Osteoblast (primary cell): ENCODE data around the gene TTC1. TPM values are rescaled to one million over a fixed set of nuclear protein-coding genes. Genes with fewer than 3 reads are reported as not detected.

Experiments used
- DNase-seq: peaks from one replicate; pipeline ENCODE4 v3.0.0; 2011; ENCODE audit warnings: low spot score, mixed read lengths; ENCODE audit not compliant: insufficient read length; ENCODE audit errors: missing footprints
- H2AFZ ChIP-seq: 2 replicates; pipeline ENCODE4 v1.6.0; 2011; ENCODE audit warnings: mild to moderate bottlenecking, low read length
- H3K27ac ChIP-seq: 2 replicates; pipeline ENCODE4 v1.5.1; 2011; ENCODE audit warnings: mild to moderate bottlenecking, low read depth, low read length, moderate library complexity
- H3K27me3 ChIP-seq: 2 replicates; pipeline ENCODE4 v1.6.0; 2012; ENCODE audit warnings: mild to moderate bottlenecking, control low read depth, inconsistent platforms, low read length, moderate library complexity; ENCODE audit not compliant: insufficient read depth
- H3K36me3 ChIP-seq: 2 replicates; pipeline ENCODE4 v1.5.1; 2011; ENCODE audit warnings: mild to moderate bottlenecking, low read length, control low read depth, moderate library complexity; ENCODE audit not compliant: insufficient read depth
- H3K4me1 ChIP-seq: 2 replicates; pipeline ENCODE4 v1.5.1; 2011; ENCODE audit warnings: mild to moderate bottlenecking, low read length, control low read depth, moderate library complexity; ENCODE audit not compliant: insufficient read depth
- H3K4me2 ChIP-seq: 2 replicates; pipeline ENCODE4 v1.6.0; 2011; ENCODE audit warnings: mild to moderate bottlenecking, low read length; ENCODE audit not compliant: insufficient read depth
- H3K4me3 ChIP-seq: fragments of 200-600 bp; sonication (generic); 3 replicates; pipeline ENCODE4 v1.5.1; 2012; ENCODE audit warnings: mild to moderate bottlenecking, low read length, inconsistent platforms; ENCODE audit not compliant: insufficient read depth
- H3K79me2 ChIP-seq: 2 replicates; pipeline ENCODE4 v1.6.0; 2012; ENCODE audit warnings: mild to moderate bottlenecking, low read length, control low read depth, inconsistent platforms; ENCODE audit not compliant: insufficient read depth
- H3K9me3 ChIP-seq: 2 replicates; pipeline ENCODE4 v1.5.1; 2011; ENCODE audit warnings: low read depth, low read length, control low read depth
- H4K20me1 ChIP-seq: 2 replicates; pipeline ENCODE4 v1.6.0; 2012; ENCODE audit warnings: mild to moderate bottlenecking, low read length, control low read depth; ENCODE audit not compliant: insufficient read depth
- total RNA-seq: library from RNA; depleted of rRNA; stranded (reverse); fragments of >200 nt; gene quantifications from 2 replicates; pipeline ENCODE4 v1.2.3, GENCODE V29; 2012
- TF ChIP-seq, protein P1 (sequence below): IDR thresholded peaks from 2 replicates; pipeline ENCODE4 v1.5.1; 2011; ENCODE audit warnings: mild to moderate bottlenecking, low read depth, low read length, moderate library complexity; ENCODE audit errors: extremely low read depth

Gene TTC1
- total RNA-seq, 1 donor = 49.9 TPM

DNA sequence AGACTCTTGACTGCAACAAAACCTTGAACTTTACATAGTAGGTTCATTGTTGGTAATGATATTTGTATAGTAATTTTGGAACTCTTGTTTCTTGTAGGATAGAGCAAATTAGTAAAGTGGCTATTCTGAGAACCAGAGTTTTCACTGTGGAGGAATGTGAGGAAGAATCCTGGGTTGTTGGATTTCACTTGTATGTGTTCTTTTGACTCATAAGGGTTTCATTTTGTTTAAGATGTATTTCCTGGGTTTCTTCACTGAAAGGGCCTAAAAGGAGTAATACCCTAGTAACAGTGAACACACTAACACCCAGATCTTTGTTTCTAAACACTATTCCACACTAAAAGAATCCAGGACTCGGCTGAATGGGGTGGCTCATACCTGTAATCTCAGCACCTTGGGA lies 20.1 kb downstream of the TTC1 start:
- no peak for DNase-seq
- TF ChIP-seq, protein P1, sequence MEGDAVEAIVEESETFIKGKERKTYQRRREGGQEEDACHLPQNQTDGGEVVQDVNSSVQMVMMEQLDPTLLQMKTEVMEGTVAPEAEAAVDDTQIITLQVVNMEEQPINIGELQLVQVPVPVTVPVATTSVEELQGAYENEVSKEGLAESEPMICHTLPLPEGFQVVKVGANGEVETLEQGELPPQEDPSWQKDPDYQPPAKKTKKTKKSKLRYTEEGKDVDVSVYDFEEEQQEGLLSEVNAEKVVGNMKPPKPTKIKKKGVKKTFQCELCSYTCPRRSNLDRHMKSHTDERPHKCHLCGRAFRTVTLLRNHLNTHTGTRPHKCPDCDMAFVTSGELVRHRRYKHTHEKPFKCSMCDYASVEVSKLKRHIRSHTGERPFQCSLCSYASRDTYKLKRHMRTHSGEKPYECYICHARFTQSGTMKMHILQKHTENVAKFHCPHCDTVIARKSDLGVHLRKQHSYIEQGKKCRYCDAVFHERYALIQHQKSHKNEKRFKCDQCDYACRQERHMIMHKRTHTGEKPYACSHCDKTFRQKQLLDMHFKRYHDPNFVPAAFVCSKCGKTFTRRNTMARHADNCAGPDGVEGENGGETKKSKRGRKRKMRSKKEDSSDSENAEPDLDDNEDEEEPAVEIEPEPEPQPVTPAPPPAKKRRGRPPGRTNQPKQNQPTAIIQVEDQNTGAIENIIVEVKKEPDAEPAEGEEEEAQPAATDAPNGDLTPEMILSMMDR = no peak
- Histone ChIP-seq H3K27me3 (no peaks in the 10 kb centered on the region), H3K27ac (no peak overlapping the region), H3K4me2 (no peak overlapping the region), H2AFZ (no peak overlapping the region), H4K20me1 (peaks cover under 1% of the 10 kb centered on the region), H3K4me3 (no peak overlapping the region), H3K36me3 (peaks cover 13% of the 10 kb centered on the region), H3K79me2 (peaks cover 51% of the 10 kb centered on the region), H3K4me1 (no peaks in the 10 kb centered on the region), H3K9me3 (no peaks in the 10 kb centered on the region)

DNA sequence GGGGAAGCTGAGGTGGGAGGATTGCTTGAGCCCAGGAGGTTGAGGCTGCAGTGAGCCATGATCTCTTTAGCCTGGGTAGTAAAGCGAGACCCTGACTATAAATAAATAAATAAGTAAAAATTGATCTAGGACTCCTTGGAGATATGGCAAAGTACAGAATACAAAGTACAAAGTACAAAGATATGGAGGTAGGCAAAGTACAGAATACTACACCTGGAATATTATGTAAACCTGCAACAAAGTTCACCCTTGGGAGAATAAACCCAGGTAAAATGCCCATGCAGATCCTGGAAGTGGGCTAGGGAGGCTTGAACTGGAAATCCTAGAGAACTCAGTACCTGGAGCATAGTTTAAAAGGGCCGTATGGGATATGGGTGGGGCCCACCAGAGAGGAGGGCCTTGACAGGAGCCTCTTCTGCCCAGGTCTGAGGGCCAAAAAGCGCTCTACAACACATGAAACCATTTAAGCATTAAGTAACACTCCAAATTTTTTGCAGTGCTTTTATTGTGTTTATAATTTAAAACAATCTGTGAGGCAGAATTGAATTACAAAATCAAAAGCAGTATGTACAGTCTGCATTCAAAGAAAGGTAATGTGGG lies 20.7 kb downstream of the TTC1 start:
- no peak overlapping the region for H3K4me2 ChIP-seq
- no peak overlapping the region for H3K4me3 ChIP-seq
- no peak overlapping the region for H3K27ac ChIP-seq
- no peak overlapping the region for H2AFZ ChIP-seq
- TF ChIP-seq, protein P1 = no peak
- no peaks in the 10 kb centered on the region for H3K4me1 ChIP-seq
- H3K79me2 ChIP-seq = peaks cover 46% of the 10 kb centered on the region
- no peaks in the 10 kb centered on the region for H4K20me1 ChIP-seq
- no peaks in the 10 kb centered on the region for H3K27me3 ChIP-seq
- H3K9me3 ChIP-seq = no peaks in the 10 kb centered on the region
- DNase-seq = no peak
- peaks cover 13% of the 10 kb centered on the region for H3K36me3 ChIP-seq

DNA sequence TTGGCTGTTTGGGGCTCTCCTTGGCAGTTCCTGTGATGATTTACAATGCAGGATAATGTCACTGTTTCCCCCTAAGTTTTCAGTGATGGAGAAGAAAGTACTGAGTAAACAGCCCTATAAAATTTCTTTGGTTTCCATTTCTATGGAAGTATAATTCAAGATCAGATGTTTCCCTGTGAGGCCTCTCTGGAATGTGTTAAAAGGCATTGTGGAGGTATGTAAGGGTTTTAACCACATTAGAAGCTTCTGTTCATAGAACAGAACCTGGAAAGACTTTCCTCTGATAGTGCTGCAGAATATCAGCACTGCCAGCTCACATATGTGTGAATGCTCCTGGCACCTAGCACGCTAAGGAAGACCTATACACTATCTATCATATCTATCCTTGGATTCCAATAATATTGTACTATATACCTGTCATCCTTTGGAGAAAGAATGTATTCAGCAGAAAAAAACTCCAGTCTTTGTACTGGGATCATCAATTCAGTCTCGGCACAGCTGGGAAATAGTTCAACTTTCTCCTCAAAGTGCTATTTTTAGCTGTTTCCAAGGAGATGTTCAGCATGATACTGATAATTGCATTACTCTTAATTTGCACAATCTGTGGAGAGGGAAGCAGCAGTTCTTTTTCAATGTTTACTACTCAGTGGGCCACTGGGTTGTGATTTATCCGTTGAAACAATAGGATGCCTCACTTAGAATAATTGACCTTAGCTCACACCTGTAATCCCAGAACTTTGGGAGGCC lies 21.9 kb downstream of the TTC1 start:
- no peak for DNase-seq
- Histone ChIP-seq H3K4me2 (no peak overlapping the region), H3K36me3 (peaks cover 17% of the 10 kb centered on the region), H2AFZ (no peak overlapping the region), H3K27me3 (no peaks in the 10 kb centered on the region), H3K27ac (no peak overlapping the region), H3K9me3 (no peaks in the 10 kb centered on the region), H3K79me2 (peaks cover 39% of the 10 kb centered on the region), H4K20me1 (no peaks in the 10 kb centered on the region), H3K4me3 (no peak overlapping the region), H3K4me1 (no peaks in the 10 kb centered on the region)
- TF ChIP-seq, protein P1 = no peak

DNA sequence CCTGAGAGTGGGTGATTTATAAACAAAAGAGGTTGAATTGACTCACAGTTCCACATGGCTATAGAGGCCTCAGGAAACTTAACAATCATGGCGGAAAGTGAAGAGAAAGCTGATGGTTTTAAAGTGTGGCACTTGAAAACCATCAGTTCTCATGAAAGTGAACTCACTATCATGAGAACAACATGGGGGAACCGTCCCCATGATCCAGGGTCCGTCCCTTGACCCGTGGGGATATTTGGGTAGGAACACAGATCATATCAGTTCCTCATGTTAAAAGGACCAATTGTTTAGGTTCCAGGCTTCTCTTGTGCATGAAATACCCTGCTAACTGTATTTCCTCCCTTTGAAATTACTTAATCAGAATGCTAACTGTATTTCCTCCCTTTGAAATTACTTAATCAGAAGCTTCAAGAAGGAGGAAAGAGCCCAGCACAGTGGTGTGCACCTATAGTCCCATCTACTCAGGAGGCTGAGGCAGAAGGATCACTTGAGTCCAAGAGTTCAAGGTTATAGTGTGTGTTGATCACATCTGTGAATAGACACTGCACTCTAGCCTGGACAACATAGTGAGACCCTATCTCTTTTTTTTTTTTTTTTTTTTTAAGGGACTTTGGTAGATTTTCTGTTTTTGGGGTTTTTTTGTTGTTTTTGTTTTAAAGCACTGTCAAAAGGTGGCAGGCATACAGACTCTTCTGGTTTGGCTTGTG lies 24.8 kb downstream of the TTC1 start:
- Histone ChIP-seq H2AFZ (no peak overlapping the region), H3K36me3 (peaks cover 43% of the 10 kb centered on the region), H3K27me3 (no peaks in the 10 kb centered on the region), H4K20me1 (no peaks in the 10 kb centered on the region), H3K27ac (no peak overlapping the region), H3K9me3 (no peaks in the 10 kb centered on the region), H3K4me1 (no peaks in the 10 kb centered on the region), H3K79me2 (peaks cover 19% of the 10 kb centered on the region), H3K4me2 (no peak overlapping the region), H3K4me3 (no peak overlapping the region)
- DNase-seq = no peak
- TF ChIP-seq, protein P1 = no peak
